HCT116 (cell line): ENCODE results near the gene CPTP. TPM values are rescaled to one million over a fixed set of nuclear protein-coding genes. Genes with fewer than 3 reads are reported as not detected.

Experiments
- ATAC-seq: fragments of 200-7000 bp; cut with Tn5 transposase; 2 replicates; pipeline ENCODE4 v1.9.1; 2020; ENCODE audit warnings: mild to moderate bottlenecking, moderate library complexity
- BruUV-seq: library from RNA; stranded (reverse); fragments of 400-500 nt; replicated peaks from 2 replicates; lab custom pipeline; 2021; lab: Mats Ljungman, UMichigan
- CTCF ChIA-PET: fragments of 300-600 bp; sonication (Branson Sonifier 250); formaldehyde crosslinking; loops from one replicate; lab custom pipeline; 2021; ENCODE audit warnings: antibody characterized with exemption; lab: Charles Lee
- POLR2A ChIA-PET: fragments of 300-600, 350-600 bp; sonication (Branson Sonifier 250); formaldehyde crosslinking; loops from one replicate; lab custom pipeline; 2021; ENCODE audit warnings: antibody characterized with exemption; lab: Charles Lee
- RAD21 ChIA-PET, 2 experiments: fragments of 300-600 bp; sonication (Branson Sonifier 250); formaldehyde crosslinking; loops; one replicate each; lab custom pipeline; 2023; ENCODE audit warnings: low total read pairs in 2 of 2; ENCODE audit not compliant: uncharacterized antibody in 2 of 2, unreplicated experiment in 2 of 2, low non-redundant PET in 1 of 2; lab: Charles Lee
- DNase-seq: peaks from one replicate; pipeline ENCODE4 v3.0.0-alpha.2; 2010; ENCODE audit warnings: low read depth, low spot score
- H2AFZ ChIP-seq: fragments of 200-600 bp; shearing (Covaris generic), sonication (generic); 2 replicates; pipeline ENCODE4 v1.6.1; 2017; ENCODE audit warnings: low read depth, mixed run types, mixed read lengths, antibody characterized with exemption, low read length; ENCODE audit not compliant: poor library complexity, severe bottlenecking
- H3K27ac ChIP-seq: 2 replicates; pipeline ENCODE4 v1.5.1; 2012; ENCODE audit warnings: low read depth, low read length
- H3K27me3 ChIP-seq: fragments of 200-600 bp; sonication (generic); 2 replicates; pipeline ENCODE4 v1.6.1; 2016; ENCODE audit warnings: mixed run types, low read length, mixed read lengths; ENCODE audit not compliant: insufficient read depth
- H3K36me3 ChIP-seq, 2 experiments: fragments of 200-500 bp in 1 of 2; fragments of 200-600 bp in 1 of 2; sonication (Bioruptor generic) in 1 of 2; sonication (generic) in 1 of 2; 2 replicates each; pipeline versions ENCODE4 v1.5.1 to v1.6.1; 2014 to 2016; ENCODE audit warnings: low read length in 2 of 2, inconsistent platforms in 1 of 2, mixed read lengths in 1 of 2, mixed run types in 1 of 2; ENCODE audit not compliant: insufficient read depth in 2 of 2, control insufficient read depth in 1 of 2
- H3K4me1 ChIP-seq, 2 experiments: fragments of 200-600 bp in 1 of 2; sonication (generic) in 1 of 2; 2 replicates each; pipeline versions ENCODE4 v1.5.1 to v1.6.1; 2012 to 2017; ENCODE audit warnings: low read length in 2 of 2, inconsistent platforms in 1 of 2, mild to moderate bottlenecking in 1 of 2, mixed read lengths in 1 of 2, mixed run types in 1 of 2, moderate library complexity in 1 of 2; ENCODE audit not compliant: insufficient read depth in 2 of 2, control insufficient read depth in 1 of 2
- H3K4me2 ChIP-seq: fragments of 200-600 bp; sonication (generic); 2 replicates; pipeline ENCODE4 v1.6.1; 2017; ENCODE audit warnings: mixed run types, low read length, mixed read lengths
- H3K4me3 ChIP-seq, 2 experiments: fragments of 200-600 bp in 1 of 2; sonication (generic) in 1 of 2; replicated peaks in 1 of 2; 2 replicates each; pipeline ENCODE4 v1.5.1; 2011 to 2016; ENCODE audit warnings: low read length in 2 of 2, control low read depth in 1 of 2, low read depth in 1 of 2, mild to moderate bottlenecking in 1 of 2, mixed read lengths in 1 of 2, mixed run types in 1 of 2
- H3K79me2 ChIP-seq: fragments of 200-600 bp; sonication (generic); 2 replicates; pipeline ENCODE4 v1.6.1; 2017; ENCODE audit warnings: mild to moderate bottlenecking, mixed run types, low read length, moderate library complexity, mixed read lengths; ENCODE audit not compliant: insufficient read depth
- H3K9ac ChIP-seq: fragments of 200-600 bp; sonication (generic); 2 replicates; pipeline ENCODE4 v1.6.1; 2016; ENCODE audit warnings: low read length, mixed read lengths
- H3K9me2 ChIP-seq: fragments of 200-600 bp; sonication (generic), shearing (Covaris generic); 2 replicates; pipeline ENCODE4 v1.6.1; 2017; ENCODE audit warnings: mixed run types, mild to moderate bottlenecking, moderate library complexity; ENCODE audit not compliant: insufficient read depth
- H3K9me3 ChIP-seq, 2 experiments: fragments of 200-500 bp in 1 of 2; fragments of 200-600 bp in 1 of 2; sonication (Bioruptor generic) in 1 of 2; sonication (generic) in 1 of 2; 2 replicates each; pipeline ENCODE4 v1.6.1; 2014 to 2017; ENCODE audit warnings: low read length in 2 of 2, mixed read lengths in 2 of 2, inconsistent platforms in 1 of 2, low read depth in 1 of 2, mild to moderate bottlenecking in 1 of 2, mixed run types in 1 of 2, moderate library complexity in 1 of 2; ENCODE audit not compliant: control insufficient read depth in 1 of 2, insufficient read depth in 1 of 2
- H4K20me1 ChIP-seq: fragments of 200-600 bp; sonication (generic), shearing (Covaris generic); 2 replicates; pipeline ENCODE4 v1.6.1; 2017; ENCODE audit warnings: mixed run types, mild to moderate bottlenecking, moderate library complexity; ENCODE audit not compliant: insufficient read depth
- CEBPB ChIP-seq: IDR thresholded peaks from 2 replicates; pipeline ENCODE4 v1.6.1; 2012; ENCODE audit warnings: low read depth
- ELF1 ChIP-seq: IDR thresholded peaks from 2 replicates; pipeline ENCODE4 v1.6.1; 2012; ENCODE audit warnings: low read depth, borderline replicate concordance
- POLR2AphosphoS5 ChIP-seq: IDR thresholded peaks from 2 replicates; pipeline ENCODE4 v1.6.1; 2011; ENCODE audit warnings: mild to moderate bottlenecking, low read depth, low read length, moderate library complexity
- RAD21 ChIP-seq: IDR thresholded peaks from 2 replicates; pipeline ENCODE4 v1.6.1; 2012; ENCODE audit warnings: low read depth, mild to moderate bottlenecking
- SIN3A ChIP-seq: IDR thresholded peaks from 2 replicates; pipeline ENCODE4 v1.6.1; 2012; ENCODE audit warnings: low read depth
- SRF ChIP-seq: IDR thresholded peaks from 2 replicates; pipeline ENCODE4 v1.6.1; 2012; ENCODE audit warnings: low read depth
- TCF7L2 ChIP-seq: IDR thresholded peaks from 2 replicates; pipeline ENCODE4 v1.7.0; 2011; ENCODE audit warnings: borderline replicate concordance, inconsistent platforms; ENCODE audit not compliant: insufficient read depth, insufficient read length; ENCODE audit errors: extremely low read depth
- YY1 ChIP-seq: IDR thresholded peaks from 2 replicates; pipeline ENCODE4 v1.6.1; 2011; ENCODE audit warnings: low read length, low read depth, moderate library complexity, mild to moderate bottlenecking; ENCODE audit not compliant: insufficient replicate concordance; ENCODE audit errors: extremely low read depth
- ZFX ChIP-seq: fragments of 450-650 bp; IDR thresholded peaks from 2 replicates; pipeline ENCODE4 v1.6.1; 2017
- intact Hi-C: fragments of 100-400 bp; cut with micrococcal nuclease; formaldehyde crosslinking; loops from 2 replicates; pipeline ENCODE4 v1.10.0; 2022
- total RNA-seq: library from RNA; stranded (reverse); gene quantifications from one replicate; pipeline ENCODE4 v1.2.1, GENCODE V29; 2021; ENCODE audit not compliant: unreplicated experiment
- TF ChIP-seq, protein P1 (sequence below): IDR thresholded peaks from 2 replicates; pipeline ENCODE4 v1.6.1; 2012
- TF ChIP-seq, protein P2 (sequence below): IDR thresholded peaks from 2 replicates; pipeline ENCODE4 v1.6.1; 2012

The CPTP gene
- total RNA-seq, 1 experiment from 2014 or later: 16.3 TPM

DNA sequence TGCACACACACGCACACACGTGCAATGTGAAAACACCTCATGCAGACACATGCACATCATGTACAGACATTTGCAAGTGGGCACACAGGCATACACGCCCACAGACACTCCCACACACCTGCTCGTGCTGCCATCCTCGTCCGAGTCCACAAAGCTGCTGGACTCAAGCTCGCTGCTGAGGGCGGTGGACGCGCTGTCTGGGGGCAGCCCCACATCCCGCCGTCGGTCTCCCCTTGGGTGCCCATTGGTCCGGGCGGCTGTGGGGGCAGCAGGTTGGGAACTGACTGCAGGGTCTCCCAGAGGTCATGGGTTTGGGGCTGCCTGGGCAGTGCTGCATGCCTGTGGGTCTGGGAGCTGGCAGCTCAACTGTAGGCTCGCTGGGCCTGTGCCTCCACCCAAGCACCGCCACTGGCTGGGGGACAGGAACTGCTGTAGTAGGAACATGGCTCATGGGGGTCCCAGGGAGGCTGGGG is 17.0 kb downstream of the CPTP start:
- Histone ChIP-seq H3K79me2 (peaks cover 66% of the 10 kb centered on the region), H3K4me2 (no peak overlapping the region), H4K20me1 (peaks cover 4% of the 10 kb centered on the region; the same call in 1 of the 2 replicates)
- no peak for TF ChIP-seq SIN3A
- no peak for TF ChIP-seq RAD21
- no peak for TF ChIP-seq ELF1
- TF ChIP-seq TCF7L2: no peak
- TF ChIP-seq, protein P1, sequence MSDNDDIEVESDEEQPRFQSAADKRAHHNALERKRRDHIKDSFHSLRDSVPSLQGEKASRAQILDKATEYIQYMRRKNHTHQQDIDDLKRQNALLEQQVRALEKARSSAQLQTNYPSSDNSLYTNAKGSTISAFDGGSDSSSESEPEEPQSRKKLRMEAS: no peak
- TF ChIP-seq, all 23 proteins: peak for 0
- no TSS peak for BruUV-seq
- no peak overlapping the region for H2AFZ ChIP-seq
- peaks cover 31 to 60% of the 10 kb centered on the region in 2 experiments for H3K4me1 ChIP-seq
- H3K4me3 ChIP-seq: no peak overlapping the region
- peaks cover 7 to 40% of the 10 kb centered on the region in 2 experiments; a peak in 3 of 4 replicates for H3K36me3 ChIP-seq
- H3K9ac ChIP-seq: no peak overlapping the region
- POLR2A ChIA-PET: no interaction called here
- RAD21 ChIA-PET: no interaction called here
- H3K9me2 ChIP-seq: no peaks in the 10 kb centered on the region
- CTCF ChIA-PET: no interaction called here
- no peaks in the 10 kb centered on the region for H3K27me3 ChIP-seq
- no peak for ATAC-seq
- intact Hi-C loops: loop anchor here (10.0 kb wide), 1 partner anchor 273 kb away; the partner anchor contains the start of gene MIB2
- H3K27ac ChIP-seq: no peak overlapping the region; the same call in 1 of the 2 replicates
- no peaks in the 10 kb centered on the region for H3K9me3 ChIP-seq
- DNase-seq: no peak

DNA sequence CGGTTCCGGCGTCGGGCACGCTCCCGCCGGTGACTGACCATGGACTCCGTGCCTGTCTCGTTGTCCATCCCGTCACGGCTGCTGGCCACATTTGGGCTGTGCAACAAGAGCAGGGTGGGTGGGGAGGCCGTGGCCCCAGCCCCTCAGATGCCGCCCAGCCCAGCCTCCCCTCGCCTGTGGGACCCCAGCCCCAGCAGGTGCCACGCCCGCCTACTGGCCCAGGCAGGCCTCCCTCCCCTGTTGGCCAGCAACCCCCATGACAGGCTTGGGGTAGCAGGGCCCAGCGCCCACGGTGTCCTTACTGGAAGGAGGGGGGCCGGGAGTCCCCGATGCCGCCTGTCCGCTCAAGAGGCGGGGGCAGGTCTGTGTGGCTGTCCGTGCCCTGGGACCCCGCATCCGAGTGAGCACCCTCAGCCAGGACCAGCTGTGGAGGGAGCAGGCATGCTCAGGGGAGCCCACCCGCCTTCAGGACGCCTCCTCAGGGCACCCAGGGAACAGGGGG is 17.5 kb downstream of the CPTP start:
- no TSS peak for BruUV-seq
- H3K79me2 ChIP-seq: peaks cover 70% of the 10 kb centered on the region
- ATAC-seq (no peak), DNase-seq (no peak)
- H3K27me3 ChIP-seq: no peaks in the 10 kb centered on the region
- no peak for TF ChIP-seq ZFX
- TF ChIP-seq, protein P2, sequence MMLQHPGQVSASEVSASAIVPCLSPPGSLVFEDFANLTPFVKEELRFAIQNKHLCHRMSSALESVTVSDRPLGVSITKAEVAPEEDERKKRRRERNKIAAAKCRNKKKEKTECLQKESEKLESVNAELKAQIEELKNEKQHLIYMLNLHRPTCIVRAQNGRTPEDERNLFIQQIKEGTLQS: no peak
- no peak for TF ChIP-seq SIN3A
- TF ChIP-seq POLR2AphosphoS5: no peak
- no peak for TF ChIP-seq YY1
- TF ChIP-seq SRF: no peak
- TF ChIP-seq CEBPB: no peak
- TF ChIP-seq TCF7L2: no peak
- RAD21 ChIA-PET: no interaction called here
- H3K9me2 ChIP-seq: no peaks in the 10 kb centered on the region
- no peak overlapping the region for H2AFZ ChIP-seq
- H3K4me1 ChIP-seq: peaks cover 36 to 66% of the 10 kb centered on the region in 2 experiments
- H3K9ac ChIP-seq: no peak overlapping the region
- H3K27ac ChIP-seq: peak overlapping the region; percentile 100; the same call in 1 of the 2 replicates
- POLR2A ChIA-PET: no interaction called here
- no peak overlapping the region for H3K4me2 ChIP-seq
- H3K9me3 ChIP-seq: no peaks in the 10 kb centered on the region
- intact Hi-C loops: loop anchor here (10.0 kb wide), 1 partner anchor 273 kb away; the partner anchor contains the start of gene MIB2
- peaks cover 4% of the 10 kb centered on the region; the same call in 1 of the 2 replicates for H4K20me1 ChIP-seq
- H3K4me3 ChIP-seq: no peak overlapping the region
- CTCF ChIA-PET: no interaction called here
- H3K36me3 ChIP-seq: peaks cover 7 to 35% of the 10 kb centered on the region in 2 experiments; a peak in 3 of 4 replicates
